Activated CD8-positive, alpha-beta T cell treated with anti-CD3 and anti-CD28 coated beads, Interleukin-2, amount 10 ng/mL, durations not matched to agents 7 days and 5 days (primary cell): Measurements from ENCODE around the gene SLC9A2. TPM values are rescaled to one million over a fixed set of nuclear protein-coding genes. Genes with fewer than 3 reads are reported as not detected.

Experiments used
- ATAC-seq: fragments of 150-1000 bp; cut with Tn5 transposase; one replicate; pipeline ENCODE4 v1.10.0; 2021; ENCODE audit warnings: moderate library complexity
- CTCF ChIA-PET: fragments of 350-600 bp; sonication (Branson Sonifier 250); formaldehyde crosslinking; loops from one replicate; lab custom pipeline; 2021; ENCODE audit warnings: antibody characterized with exemption; lab: Charles Lee
- POLR2A ChIA-PET: fragments of 350-600 bp; sonication (Branson Sonifier 250); formaldehyde crosslinking; loops from one replicate; lab custom pipeline; 2021; ENCODE audit warnings: antibody characterized with exemption; lab: Charles Lee
- DNase-seq: peaks from one replicate; pipeline ENCODE4 v3.0.0-alpha.2; 2020
- H3K27ac Mint-ChIP-seq: one replicate; pipeline ENCODE4 v1.8.0; 2021; ENCODE audit warnings: mild to moderate bottlenecking, mixed read lengths
- H3K27me3 Mint-ChIP-seq: one replicate; pipeline ENCODE4 v1.8.0; 2021; ENCODE audit warnings: low read depth, mixed read lengths
- H3K36me3 Mint-ChIP-seq: one replicate; pipeline ENCODE4 v1.8.0; 2021; ENCODE audit warnings: low read depth, mixed read lengths
- H3K4me1 Mint-ChIP-seq: one replicate; pipeline ENCODE4 v1.8.0; 2021; ENCODE audit warnings: low read depth, mixed read lengths
- H3K4me3 Mint-ChIP-seq: one replicate; pipeline ENCODE4 v1.8.0; 2021; ENCODE audit warnings: mild to moderate bottlenecking, mixed read lengths
- H3K9me3 Mint-ChIP-seq: one replicate; pipeline ENCODE4 v1.8.0; 2022; ENCODE audit warnings: mixed read lengths; ENCODE audit not compliant: insufficient read depth
- total RNA-seq, 2 experiments: library from RNA; stranded (reverse); gene quantifications; one replicate each; pipeline ENCODE4 v1.2.3, GENCODE V29; 2021

SLC9A2 gene
- total RNA-seq, 2 experiments from 2014 or later, result not detected

- ChIA-PET CTCF (interaction anchor here (1.0 to 1.1 kb wide), 2 partner anchors 17 to 21 kb away, joined by 3 read pairs; no protein-coding TSS in a partner anchor), POLR2A (no interaction called here)
- ATAC-seq (no peak), DNase-seq (no peak)
- H3K36me3 Mint-ChIP-seq, result no peaks in the 10 kb centered on the region
- H3K27ac Mint-ChIP-seq, result no peak overlapping the region
- H3K27me3 Mint-ChIP-seq, result peaks cover 24% of the 10 kb centered on the region
- no peaks in the 10 kb centered on the region for H3K9me3 Mint-ChIP-seq
- H3K4me1 Mint-ChIP-seq, result no peaks in the 10 kb centered on the region
- no peak overlapping the region for H3K4me3 Mint-ChIP-seq
Observed at GRCh38 chr2:102594445-102595016, 24.8 kb upstream of the SLC9A2 start.

GRCh38 chr2:102597788-102598187 lies 21.6 kb upstream of the SLC9A2 start:
- H3K4me3 Mint-ChIP-seq, result no peak overlapping the region
- ChIA-PET POLR2A (no interaction called here), CTCF (no interaction called here)
- H3K27me3 Mint-ChIP-seq, result peaks cover 29% of the 10 kb centered on the region
- no peaks in the 10 kb centered on the region for H3K36me3 Mint-ChIP-seq
- no peaks in the 10 kb centered on the region for H3K4me1 Mint-ChIP-seq
- DNase-seq (no peak), ATAC-seq (no peak)
- H3K9me3 Mint-ChIP-seq, result no peaks in the 10 kb centered on the region
- no peak overlapping the region for H3K27ac Mint-ChIP-seq

GRCh38 chr2:102599486-102599885 lies 19.9 kb upstream of the SLC9A2 start:
- H3K4me1 Mint-ChIP-seq, result no peaks in the 10 kb centered on the region
- CTCF ChIA-PET, result interaction anchor here (0.7 to 1.1 kb wide), 2 partner anchors 14 to 38 kb away, joined by 3 read pairs; no protein-coding TSS in a partner anchor
- no peak overlapping the region for H3K4me3 Mint-ChIP-seq
- H3K36me3 Mint-ChIP-seq, result no peaks in the 10 kb centered on the region
- no peak for ATAC-seq
- peaks cover 31% of the 10 kb centered on the region for H3K27me3 Mint-ChIP-seq
- POLR2A ChIA-PET, result no interaction called here
- DNase-seq, result no peak
- H3K27ac Mint-ChIP-seq, result no peak overlapping the region
- H3K9me3 Mint-ChIP-seq, result no peaks in the 10 kb centered on the region

DNA sequence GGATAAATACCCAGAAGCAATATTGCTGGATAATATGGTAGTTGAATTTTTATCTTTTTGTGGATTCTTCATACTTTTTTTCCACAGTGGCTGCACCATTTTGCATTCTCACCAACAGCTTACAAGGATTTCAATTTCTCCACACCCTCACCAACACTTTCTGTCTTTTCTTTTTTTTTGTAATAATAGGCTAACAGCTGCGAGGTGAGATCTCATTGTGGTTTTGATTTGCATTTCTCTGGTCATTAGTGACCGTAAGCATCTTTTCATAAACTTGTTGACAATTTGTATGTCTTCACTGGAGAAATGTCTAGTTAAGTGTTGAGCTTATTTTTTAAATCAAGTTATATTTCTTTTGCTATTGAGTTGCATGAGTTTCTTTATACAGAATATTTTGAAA lies 17.6 kb upstream of the SLC9A2 start:
- DNase-seq, result no peak
- peaks cover 26% of the 10 kb centered on the region for H3K27me3 Mint-ChIP-seq
- ATAC-seq, result no peak
- H3K9me3 Mint-ChIP-seq, result no peaks in the 10 kb centered on the region
- H3K4me1 Mint-ChIP-seq, result no peaks in the 10 kb centered on the region
- H3K27ac Mint-ChIP-seq, result no peak overlapping the region
- H3K36me3 Mint-ChIP-seq, result no peaks in the 10 kb centered on the region
- no peak overlapping the region for H3K4me3 Mint-ChIP-seq
- ChIA-PET POLR2A (no interaction called here), CTCF (interaction anchor here (1.0 to 1.8 kb wide), 2 partner anchors 12 to 361 kb away, joined by 3 to 4 read pairs; no protein-coding TSS in a partner anchor)

- no peak for ATAC-seq
Observed at GRCh38 chr2:102603904-102604303, 15.4 kb upstream of the SLC9A2 start.

GRCh38 chr2:102604769-102605168 lies 14.6 kb upstream of the SLC9A2 start:
- H3K27me3 Mint-ChIP-seq, result peaks cover 20% of the 10 kb centered on the region
- no peak for ATAC-seq
- no peaks in the 10 kb centered on the region for H3K36me3 Mint-ChIP-seq
- H3K4me1 Mint-ChIP-seq, result no peaks in the 10 kb centered on the region
- ChIA-PET CTCF (interaction anchor here (0.7 kb wide), 1 partner anchor 11 kb away, joined by 3 read pairs; no protein-coding TSS in a partner anchor), POLR2A (interaction anchor here (0.7 kb wide), 1 partner anchor 329 kb away, joined by 3 read pairs; no protein-coding TSS in a partner anchor)
- H3K4me3 Mint-ChIP-seq, result no peak overlapping the region
- H3K9me3 Mint-ChIP-seq, result no peaks in the 10 kb centered on the region
- DNase-seq, result no peak
- H3K27ac Mint-ChIP-seq, result no peak overlapping the region

More at GRCh38 chr2:102603904-102604303, 15.4 kb upstream of the SLC9A2 start:
- Mint-ChIP-seq H3K27me3 (peaks cover 23% of the 10 kb centered on the region), H3K9me3 (no peaks in the 10 kb centered on the region), H3K36me3 (no peaks in the 10 kb centered on the region), H3K4me1 (no peaks in the 10 kb centered on the region), H3K27ac (no peak overlapping the region), H3K4me3 (no peak overlapping the region)
- no peak for DNase-seq
- ChIA-PET POLR2A (no interaction called here), CTCF (no interaction called here)

- ATAC-seq (no peak), DNase-seq (no peak)
- no peak overlapping the region for H3K27ac Mint-ChIP-seq
- no peaks in the 10 kb centered on the region for H3K36me3 Mint-ChIP-seq
- H3K9me3 Mint-ChIP-seq, result no peaks in the 10 kb centered on the region
- H3K4me1 Mint-ChIP-seq, result no peaks in the 10 kb centered on the region
- POLR2A ChIA-PET, result no interaction called here
- peaks cover 14% of the 10 kb centered on the region for H3K27me3 Mint-ChIP-seq
- no peak overlapping the region for H3K4me3 Mint-ChIP-seq
- CTCF ChIA-PET, result interaction anchor here (1.1 to 1.8 kb wide), 2 partner anchors 9 to 233 kb away, joined by 3 to 7 read pairs; no protein-coding TSS in a partner anchor
Observed at GRCh38 chr2:102606353-102606752, 13.0 kb upstream of the SLC9A2 start.

DNA sequence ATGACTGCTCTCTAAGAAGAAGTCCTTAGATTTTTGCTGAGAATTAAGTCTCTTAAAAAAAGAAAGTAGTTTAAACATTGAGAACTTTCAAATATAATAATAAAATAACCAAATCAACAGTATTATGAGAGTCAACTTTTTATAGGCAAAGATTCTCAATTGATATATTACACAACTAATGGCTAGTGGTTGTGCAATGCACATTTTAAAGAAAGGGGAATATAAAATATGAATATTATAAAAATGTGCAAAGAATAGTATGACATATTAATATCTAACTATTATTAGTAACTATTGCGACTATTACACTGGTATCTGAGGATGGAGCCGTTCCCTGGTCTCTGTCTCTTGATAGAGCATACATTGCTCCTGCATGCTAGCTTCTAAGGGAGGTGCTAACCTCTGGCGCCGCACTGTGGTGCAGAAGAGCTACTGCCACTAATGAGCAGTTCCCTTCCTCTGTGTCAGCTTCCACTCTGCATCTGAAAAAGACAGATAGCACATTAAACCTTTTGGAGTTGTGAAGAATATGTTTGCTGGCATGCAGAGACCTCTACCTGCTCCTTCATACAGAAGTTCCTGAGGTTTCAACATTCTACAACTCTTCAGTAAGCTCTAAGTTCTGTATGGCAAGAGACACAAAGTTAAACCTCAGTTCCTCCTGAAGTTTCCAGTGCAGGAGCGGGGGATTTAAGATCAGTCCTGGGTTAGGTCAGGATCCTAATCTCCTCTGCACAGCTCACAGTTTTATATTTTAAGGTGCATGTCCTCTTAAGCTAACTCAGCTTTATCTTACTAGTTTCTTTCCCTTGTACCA lies 3.5 kb upstream of the SLC9A2 start:
- ATAC-seq (peak; percentile 75), DNase-seq (peak; percentile 64)
- CTCF ChIA-PET, result interaction anchor here (0.7 to 2.6 kb wide), 25 partner anchors 8 to 732 kb away, joined by 3 to 36 read pairs (median 4); partner anchors contain the start of gene SLC9A4
- Mint-ChIP-seq H3K4me3 (no peak overlapping the region), H3K36me3 (no peaks in the 10 kb centered on the region), H3K27ac (no peak overlapping the region), H3K9me3 (no peaks in the 10 kb centered on the region), H3K27me3 (peaks cover 43% of the 10 kb centered on the region), H3K4me1 (peaks cover 7% of the 10 kb centered on the region)
- POLR2A ChIA-PET, result no interaction called here

GRCh38 chr2:102618452-102619413 lies 620 bp upstream of the SLC9A2 start:
- Mint-ChIP-seq H3K36me3 (no peaks in the 10 kb centered on the region), H3K4me1 (peaks cover 7% of the 10 kb centered on the region), H3K27me3 (peaks cover 57% of the 10 kb centered on the region), H3K4me3 (peak overlapping the region; percentile 48), H3K27ac (no peak overlapping the region), H3K9me3 (no peaks in the 10 kb centered on the region)
- CTCF ChIA-PET, result no interaction called here
- no peak for DNase-seq
- POLR2A ChIA-PET, result no interaction called here
- ATAC-seq, result peak; percentile 31

GRCh38 chr2:102620332-102620731 lies 979 bp downstream of the SLC9A2 start:
- H3K4me1 Mint-ChIP-seq, result peaks cover 7% of the 10 kb centered on the region
- peaks cover 52% of the 10 kb centered on the region for H3K27me3 Mint-ChIP-seq
- H3K9me3 Mint-ChIP-seq, result no peaks in the 10 kb centered on the region
- H3K36me3 Mint-ChIP-seq, result no peaks in the 10 kb centered on the region
- H3K27ac Mint-ChIP-seq, result no peak overlapping the region
- no peak for ATAC-seq
- H3K4me3 Mint-ChIP-seq, result no peak overlapping the region
- CTCF ChIA-PET, result interaction anchor here (0.7 kb wide), 1 partner anchor 72 kb away, joined by 3 read pairs; no protein-coding TSS in a partner anchor
- POLR2A ChIA-PET, result no interaction called here
- DNase-seq, result no peak

GRCh38 chr2:102621630-102622029 lies 2.3 kb downstream of the SLC9A2 start:
- no peaks in the 10 kb centered on the region for H3K36me3 Mint-ChIP-seq

More at GRCh38 chr2:102621630-102622029, 2.3 kb downstream of the SLC9A2 start:
- H3K4me3 Mint-ChIP-seq, result no peak overlapping the region
- ChIA-PET POLR2A (no interaction called here), CTCF (no interaction called here)
- H3K27ac Mint-ChIP-seq, result no peak overlapping the region
- ATAC-seq (no peak), DNase-seq (no peak)
- peaks cover 54% of the 10 kb centered on the region for H3K27me3 Mint-ChIP-seq
- no peaks in the 10 kb centered on the region for H3K9me3 Mint-ChIP-seq
- H3K4me1 Mint-ChIP-seq, result peaks cover 7% of the 10 kb centered on the region
